ENCODE measurements around the gene HOXA4.

The HOXA4 gene

DNA sequence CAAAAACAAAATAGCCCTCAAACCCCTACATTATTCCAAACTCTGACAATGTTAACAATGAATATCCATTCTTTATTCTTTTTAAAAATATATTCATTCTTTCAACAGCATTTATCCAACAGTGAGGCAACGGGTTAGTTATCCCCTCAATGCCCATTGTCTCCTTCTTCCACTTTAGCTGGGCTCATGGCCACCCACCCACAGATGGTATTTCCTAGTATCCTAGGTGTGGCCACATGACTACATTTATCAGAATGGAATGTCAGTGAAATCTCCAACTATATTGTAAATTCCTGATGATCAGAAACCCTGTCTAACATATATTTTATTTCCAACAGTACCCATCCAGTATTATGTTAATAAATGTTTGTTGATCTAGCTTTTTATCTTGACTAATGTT lies 48.4 kb downstream of the HOXA4 start:
- ChIA-PET POLR2A (no interaction called here), CTCF (interaction anchor here (0.8 to 2.6 kb wide), 4 partner anchors 9 to 61 kb away, joined by 3 to 13 read pairs (median 6); partner anchors contain the start of gene HOXA1)
- no peak for DNase-seq (ENCODE audit: extremely low spot score)
- TF ChIP-seq, protein P1, sequence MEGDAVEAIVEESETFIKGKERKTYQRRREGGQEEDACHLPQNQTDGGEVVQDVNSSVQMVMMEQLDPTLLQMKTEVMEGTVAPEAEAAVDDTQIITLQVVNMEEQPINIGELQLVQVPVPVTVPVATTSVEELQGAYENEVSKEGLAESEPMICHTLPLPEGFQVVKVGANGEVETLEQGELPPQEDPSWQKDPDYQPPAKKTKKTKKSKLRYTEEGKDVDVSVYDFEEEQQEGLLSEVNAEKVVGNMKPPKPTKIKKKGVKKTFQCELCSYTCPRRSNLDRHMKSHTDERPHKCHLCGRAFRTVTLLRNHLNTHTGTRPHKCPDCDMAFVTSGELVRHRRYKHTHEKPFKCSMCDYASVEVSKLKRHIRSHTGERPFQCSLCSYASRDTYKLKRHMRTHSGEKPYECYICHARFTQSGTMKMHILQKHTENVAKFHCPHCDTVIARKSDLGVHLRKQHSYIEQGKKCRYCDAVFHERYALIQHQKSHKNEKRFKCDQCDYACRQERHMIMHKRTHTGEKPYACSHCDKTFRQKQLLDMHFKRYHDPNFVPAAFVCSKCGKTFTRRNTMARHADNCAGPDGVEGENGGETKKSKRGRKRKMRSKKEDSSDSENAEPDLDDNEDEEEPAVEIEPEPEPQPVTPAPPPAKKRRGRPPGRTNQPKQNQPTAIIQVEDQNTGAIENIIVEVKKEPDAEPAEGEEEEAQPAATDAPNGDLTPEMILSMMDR (IDR thresholded peaks at IDR 0.05; ENCODE audit: control extremely low read depth, extremely low read depth, low read depth, missing control alignments) = no peak

DNA sequence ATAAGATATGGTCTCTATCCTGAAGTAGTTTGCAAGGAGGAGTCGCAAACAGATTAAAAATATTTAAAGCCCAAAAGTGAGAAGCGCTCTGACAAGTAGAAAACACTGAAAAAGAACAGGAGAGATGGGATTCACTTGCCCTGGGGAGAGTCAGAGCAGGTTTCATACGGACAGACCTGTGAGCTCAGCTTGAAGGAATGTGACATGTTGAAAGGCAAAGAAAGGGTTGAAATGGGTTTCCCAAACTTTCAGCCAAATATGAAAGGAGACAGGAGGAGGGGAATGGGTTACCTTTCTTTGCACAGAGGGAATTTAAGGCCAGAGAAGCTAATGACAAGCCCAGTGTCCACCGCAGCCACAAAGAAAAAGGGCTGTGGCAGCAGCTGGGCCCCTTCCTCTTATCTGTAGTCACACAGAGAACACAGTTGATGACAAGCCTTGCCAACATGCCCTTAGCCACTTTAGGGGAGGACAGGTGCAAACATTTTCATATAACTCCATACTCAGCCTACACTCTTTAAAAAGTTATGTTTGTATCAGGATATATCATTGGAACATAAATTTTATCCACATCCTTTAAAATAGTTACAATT lies 49.6 kb downstream of the HOXA4 start:
- no peak for DNase-seq (ENCODE audit: extremely low spot score)
- TF ChIP-seq, protein P1 (IDR thresholded peaks at IDR 0.05; ENCODE audit: control extremely low read depth, extremely low read depth, low read depth, missing control alignments) = no peak
- CTCF ChIA-PET = interaction anchor here (1.0 to 2.6 kb wide), 2 partner anchors 13 to 14 kb away, joined by 3 to 13 read pairs; no protein-coding TSS in a partner anchor
- POLR2A ChIA-PET = no interaction called here

DNA sequence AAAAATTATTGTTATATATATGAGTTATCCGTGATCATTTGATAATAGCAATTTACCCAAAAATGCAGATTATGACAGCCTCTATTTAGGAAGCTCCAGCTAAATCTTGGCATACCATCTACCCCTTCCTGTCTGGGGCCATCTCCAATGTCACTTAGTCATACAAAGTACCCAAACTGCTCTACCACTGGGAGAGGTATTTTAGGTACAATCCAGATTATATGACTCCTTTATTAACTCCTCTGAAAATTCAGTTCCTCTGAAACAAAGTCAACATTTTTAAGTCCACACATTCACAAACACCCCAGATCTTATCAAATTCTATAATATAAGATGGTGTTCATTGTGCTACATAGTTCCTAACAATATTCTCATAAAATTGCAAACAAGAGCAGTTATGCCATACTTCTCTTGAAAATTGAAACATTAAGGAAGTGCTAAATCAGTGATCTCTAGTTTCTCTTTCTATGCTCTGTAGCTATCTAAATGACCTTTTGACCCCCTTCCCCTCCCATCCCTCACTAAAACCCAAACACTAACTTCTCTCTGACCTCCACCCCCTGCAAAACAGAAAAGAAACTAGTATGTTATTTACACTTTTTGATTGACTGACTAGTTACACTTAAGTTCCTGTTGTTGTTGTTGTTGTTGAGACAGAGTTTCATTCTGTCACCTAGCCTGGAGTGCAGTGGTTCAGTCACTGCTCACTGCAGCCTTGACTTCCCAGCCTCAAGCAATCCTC lies 51.2 kb downstream of the HOXA4 start:
- POLR2A ChIA-PET = no interaction called here
- no peak for DNase-seq (ENCODE audit: extremely low spot score)
- CTCF ChIA-PET = no interaction called here
- TF ChIP-seq, protein P1 (IDR thresholded peaks at IDR 0.05; ENCODE audit: control extremely low read depth, extremely low read depth, low read depth, missing control alignments) = no peak

DNA sequence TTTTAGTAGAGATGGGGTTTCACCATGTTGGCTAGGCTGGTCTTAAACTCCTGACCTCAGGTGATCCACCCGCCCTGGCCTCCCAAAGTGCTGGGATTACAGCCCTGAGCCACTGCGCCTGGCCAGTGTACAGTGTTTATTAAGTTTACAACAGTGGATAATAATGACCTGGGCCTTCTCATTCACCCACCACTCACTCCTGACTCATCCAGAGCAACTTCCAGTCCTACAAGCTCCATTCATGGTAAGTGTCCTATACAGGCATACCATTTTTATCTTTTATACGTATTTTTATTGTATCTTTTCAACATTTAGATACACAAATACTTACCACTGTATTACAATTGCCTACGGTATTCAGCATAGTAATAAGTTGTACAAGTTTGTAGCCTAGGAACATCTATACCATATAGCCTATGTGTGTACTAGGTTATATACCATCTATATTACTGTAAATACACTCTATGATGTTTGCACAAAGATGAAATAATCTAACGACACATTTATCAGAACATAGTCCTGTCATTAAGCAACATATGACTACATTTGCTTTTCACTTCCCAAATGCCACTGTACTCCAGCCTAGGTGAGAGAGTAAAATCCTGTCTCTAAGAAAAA lies 51.8 kb downstream of the HOXA4 start:
- ChIA-PET POLR2A (no interaction called here), CTCF (no interaction called here)
- no peak for DNase-seq (ENCODE audit: extremely low spot score)

More for the DNA sequence above, 51.8 kb downstream of the HOXA4 start:
- TF ChIP-seq, protein P1 (IDR thresholded peaks at IDR 0.05; ENCODE audit: control extremely low read depth, extremely low read depth, low read depth, missing control alignments) = no peak
